Epithelial cell of esophagus (primary cell): ENCODE data around the gene HCAR1.
A peak's percentile ranks its signal among the peaks of the same experiment; 100 is the strongest.

Source experiments
- DNase-seq: peaks from one replicate; pipeline ENCODE4 v3.0.0; 2010; ENCODE audit warnings: low read depth
- H3K4me3 ChIP-seq: 2 replicates; pipeline ENCODE4 v1.5.1; 2011; ENCODE audit warnings: mild to moderate bottlenecking, low read length, control low read depth
- CTCF ChIP-seq: IDR thresholded peaks from 2 replicates; pipeline ENCODE4 v1.5.1; 2011; ENCODE audit warnings: low read depth, mild to moderate bottlenecking, low read length, control low read depth, inconsistent platforms; ENCODE audit not compliant: insufficient read depth; ENCODE audit errors: missing control alignments

HCAR1 gene

GRCh38 chr12:122749569-122750332 is 19.1 kb upstream of the HCAR1 start:
- no peak for DNase-seq
- TF ChIP-seq CTCF, result no peak
- no peak overlapping the region for H3K4me3 ChIP-seq

- DNase-seq, result peak; percentile 45
- no peak overlapping the region for H3K4me3 ChIP-seq
- TF ChIP-seq CTCF, result no peak
Observed at GRCh38 chr12:122747224-122748135, 16.8 kb upstream of the HCAR1 start.

GRCh38 chr12:122743895-122744525 is 13.4 kb upstream of the HCAR1 start:
- no peak for DNase-seq
- no peak overlapping the region for H3K4me3 ChIP-seq
- no peak for TF ChIP-seq CTCF

GRCh38 chr12:122740351-122740750 is 9.7 kb upstream of the HCAR1 start:
- no peak for DNase-seq
- no peak for TF ChIP-seq CTCF
- H3K4me3 ChIP-seq, result no peak overlapping the region

GRCh38 chr12:122738571-122738970 is 7.9 kb upstream of the HCAR1 start:
- H3K4me3 ChIP-seq, result no peak overlapping the region
- DNase-seq, result no peak
- TF ChIP-seq CTCF, result no peak

- DNase-seq, result no peak
- TF ChIP-seq CTCF, result no peak
- no peak overlapping the region for H3K4me3 ChIP-seq
Observed at GRCh38 chr12:122732611-122733010, 2.0 kb upstream of the HCAR1 start.
